ENCODE results near the gene CKAP2L. TPM values are rescaled to one million over a fixed set of nuclear protein-coding genes. Genes with fewer than 3 reads are reported as not detected.

Gene CKAP2L, protein sequence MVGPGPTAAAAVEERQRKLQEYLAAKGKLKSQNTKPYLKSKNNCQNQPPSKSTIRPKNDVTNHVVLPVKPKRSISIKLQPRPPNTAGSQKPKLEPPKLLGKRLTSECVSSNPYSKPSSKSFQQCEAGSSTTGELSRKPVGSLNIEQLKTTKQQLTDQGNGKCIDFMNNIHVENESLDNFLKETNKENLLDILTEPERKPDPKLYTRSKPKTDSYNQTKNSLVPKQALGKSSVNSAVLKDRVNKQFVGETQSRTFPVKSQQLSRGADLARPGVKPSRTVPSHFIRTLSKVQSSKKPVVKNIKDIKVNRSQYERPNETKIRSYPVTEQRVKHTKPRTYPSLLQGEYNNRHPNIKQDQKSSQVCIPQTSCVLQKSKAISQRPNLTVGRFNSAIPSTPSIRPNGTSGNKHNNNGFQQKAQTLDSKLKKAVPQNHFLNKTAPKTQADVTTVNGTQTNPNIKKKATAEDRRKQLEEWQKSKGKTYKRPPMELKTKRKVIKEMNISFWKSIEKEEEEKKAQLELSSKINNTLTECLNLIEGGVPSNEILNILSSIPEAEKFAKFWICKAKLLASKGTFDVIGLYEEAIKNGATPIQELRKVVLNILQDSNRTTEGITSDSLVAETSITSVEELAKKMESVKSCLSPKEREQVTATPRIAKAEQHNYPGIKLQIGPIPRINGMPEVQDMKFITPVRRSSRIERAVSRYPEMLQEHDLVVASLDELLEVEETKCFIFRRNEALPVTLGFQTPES
- 7.1 and 13.5 TPM in 2 replicates for total RNA-seq

DNA sequence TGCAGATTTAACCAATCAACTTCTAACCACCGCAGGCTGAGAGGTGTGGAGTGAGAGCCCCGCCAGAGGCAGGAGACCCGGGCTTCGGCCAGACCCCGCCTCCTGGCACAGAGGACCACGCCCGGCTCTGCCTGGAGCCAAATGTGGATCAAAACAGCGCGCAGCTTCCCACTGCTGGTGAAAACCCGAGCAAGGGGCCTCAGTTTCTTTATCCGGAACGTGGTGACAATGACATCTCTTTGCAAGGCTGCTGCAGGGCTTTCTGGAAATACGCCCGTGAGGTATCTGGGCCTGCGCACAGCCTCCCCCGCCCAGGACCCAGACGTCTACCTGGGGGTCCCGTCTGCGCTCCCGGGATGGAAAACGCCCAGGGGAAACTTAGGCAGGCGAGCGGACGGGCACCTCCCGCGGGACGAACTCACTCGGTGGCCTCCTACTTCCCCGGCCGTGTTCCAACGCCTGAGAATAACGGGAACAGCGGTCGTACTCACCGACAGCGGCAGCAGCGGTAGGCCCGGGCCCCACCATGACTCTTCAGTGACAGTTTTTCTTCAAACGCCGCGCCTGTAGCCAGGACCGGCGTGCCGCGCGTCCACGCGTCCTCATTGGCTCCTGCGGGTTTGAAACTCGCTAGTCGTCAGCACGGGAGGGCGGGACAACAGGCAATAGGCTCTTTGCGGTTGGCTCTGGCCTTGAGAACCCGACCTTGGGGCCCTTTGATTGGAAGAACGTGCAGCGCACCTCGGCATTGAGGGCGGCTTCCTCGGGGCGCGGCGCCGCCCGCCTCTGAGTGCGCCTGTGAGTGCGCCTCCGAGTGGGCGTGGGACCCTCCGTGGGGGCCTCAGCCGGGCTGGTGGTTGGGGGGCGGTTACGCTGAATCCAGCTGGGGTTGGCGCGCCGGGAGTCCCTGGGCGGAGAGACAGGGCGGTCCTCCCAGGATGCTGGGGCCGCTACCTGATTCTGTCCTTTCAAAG, at the start of gene CKAP2L:
TSS of gene CKAP2L (minus strand) at position 539 of the 974 bp plus-strand sequence. CDS start at position 528, 11 bp downstream.

DNA sequence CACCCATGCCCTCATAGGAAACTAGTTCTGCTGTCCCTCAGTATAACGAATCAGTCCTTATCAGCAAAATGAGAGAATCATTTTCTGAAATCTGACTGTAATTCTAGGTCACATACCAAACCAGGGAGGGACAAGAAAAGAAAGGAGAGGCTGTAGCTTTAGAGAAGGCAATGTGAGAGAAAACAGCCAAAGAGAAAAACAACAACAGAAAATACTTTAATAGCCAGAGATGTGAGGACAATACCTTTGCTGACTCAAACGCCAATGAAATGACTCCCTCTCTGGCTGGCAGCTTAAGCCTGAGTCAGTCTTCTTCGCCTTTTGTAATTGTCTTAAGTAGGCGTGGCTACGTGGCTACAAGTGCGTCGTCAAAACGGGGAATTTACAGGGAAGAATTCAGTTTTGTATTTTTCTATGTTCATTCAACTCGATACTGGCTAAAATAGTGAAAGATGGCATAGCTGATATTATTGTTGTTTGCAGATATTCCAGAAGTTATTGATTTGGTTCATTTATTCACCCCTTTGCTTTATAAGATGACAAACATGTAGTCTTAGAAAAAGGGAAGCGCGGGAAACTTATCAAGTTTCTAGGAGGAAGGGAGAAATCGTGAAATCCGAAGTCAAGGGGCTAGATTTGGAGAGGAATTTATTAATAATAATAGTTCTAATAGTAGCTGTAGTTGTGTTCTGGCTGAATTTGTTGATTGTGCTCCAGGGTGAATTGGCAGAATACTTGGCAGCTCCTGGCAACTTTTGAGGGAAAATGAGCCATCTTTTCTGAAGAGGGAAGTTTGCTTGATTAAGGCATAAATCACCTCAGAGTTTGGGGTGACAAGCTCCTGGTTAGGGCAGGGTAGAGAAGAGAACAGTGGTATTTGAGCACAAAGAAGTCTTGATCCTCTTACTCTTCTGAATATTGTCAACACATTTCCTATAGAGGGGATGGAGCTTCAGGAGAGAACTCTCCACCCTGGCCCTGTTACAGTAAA, 20.1 kb upstream of the CKAP2L start, which contains the start of gene IL1A:
TSS of gene IL1A (minus strand) at position 295 of the 991 bp plus-strand sequence. CDS start 723 bp downstream, outside the sequence.

DNA sequence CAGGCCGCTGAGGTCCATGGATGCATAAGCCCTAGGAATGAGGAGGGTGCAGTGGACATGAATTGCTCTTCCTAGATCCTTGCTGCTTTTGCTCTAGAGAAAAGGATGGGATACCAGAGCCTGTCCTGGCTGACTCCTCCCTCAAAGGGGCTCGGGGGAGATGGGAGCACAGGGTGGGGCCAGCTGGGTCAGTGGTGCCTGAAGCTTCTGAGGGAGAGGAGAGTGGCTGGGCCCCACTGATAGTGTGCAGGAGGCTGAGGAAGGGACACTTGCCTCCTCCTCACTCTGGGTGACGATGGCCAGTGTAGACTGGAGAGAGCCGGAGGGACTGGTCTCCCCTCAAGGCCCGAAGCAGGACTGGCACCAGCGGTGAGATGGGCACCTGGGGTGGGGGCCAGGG, 43.6 kb downstream of the CKAP2L start, which contains the start of gene NT5DC4:
TSS of gene NT5DC4 (plus strand) at position 236 of the 400 bp plus-strand sequence. CDS start at position 296, 60 bp downstream.

Other genes with a start within 250 kb of the CKAP2L start
- gene POLR1B, start 222.1 kb downstream of the CKAP2L start, total RNA-seq, result 13.9 and 14.8 TPM in 2 replicates
- 10.3 and 11.2 TPM in 2 replicates for gene CHCHD5, start 180.0 kb downstream of the CKAP2L start, total RNA-seq
- 51.7 and 61.2 TPM in 2 replicates for gene SLC20A1, start 118.7 kb downstream of the CKAP2L start, total RNA-seq
- not detected in 2 replicates for gene NT5DC4, start 43.6 kb downstream of the CKAP2L start, total RNA-seq
- gene IL1A, start 19.9 kb upstream of the CKAP2L start, total RNA-seq, result not detected in 2 replicates
- gene IL1B, start 72.2 kb upstream of the CKAP2L start, total RNA-seq, result 0.11 TPM in 1 of 2 replicates, not detected in the other
- gene IL37, start 146.6 kb upstream of the CKAP2L start, total RNA-seq, result not detected in 2 replicates
- not detected in 2 replicates for gene IL36G, start 213.4 kb upstream of the CKAP2L start, total RNA-seq
- not detected in 2 replicates for gene IL36A, start 240.8 kb upstream of the CKAP2L start, total RNA-seq